Gastroesophageal sphincter (tissue), 4 donors: ENCODE results near the gene ZFYVE9. TPM values are rescaled to one million over a fixed set of nuclear protein-coding genes. Genes with fewer than 3 reads are reported as not detected.

Experiments used
- ATAC-seq: fragments of 150-250 bp; one replicate; pipeline ENCODE4 v1.9.1; 2016; ENCODE audit warnings: mild to moderate bottlenecking, moderate library complexity
- H3K27ac ChIP-seq, 4 donors: fragments of 200-600 bp; sonication (generic) in 3 of 4; 1 replicate in 3 of 4; 2 replicates in 1 of 4; pipeline ENCODE4 v1.5.1; 2016 to 2019
- H3K27me3 ChIP-seq: fragments of 200-600 bp; sonication (generic); one replicate; pipeline ENCODE4 v1.5.1; 2019
- H3K36me3 ChIP-seq, 2 donors: fragments of 200-600 bp; sonication (generic); one replicate each; pipeline ENCODE4 v1.5.1; 2019; ENCODE audit warnings: control low read depth in 1 of 2
- H3K4me1 ChIP-seq, 3 donors: fragments of 200-600 bp; sonication (generic); 1 replicate in 2 of 3; 2 replicates in 1 of 3; pipeline ENCODE4 v1.5.1; 2016 to 2019; ENCODE audit warnings: control low read depth in 2 of 3
- H3K4me3 ChIP-seq, 2 donors: fragments of 200-600 bp; sonication (generic); one replicate each; pipeline ENCODE4 v1.5.1; 2019; ENCODE audit warnings: mild to moderate bottlenecking in 1 of 2, moderate library complexity in 1 of 2
- H3K9me3 ChIP-seq, 3 donors: fragments of 200-600 bp; sonication (generic); one replicate each; pipeline ENCODE4 v1.5.1; 2017 to 2019; ENCODE audit warnings: control low read depth in 2 of 3
- CTCF ChIP-seq, 4 experiments: fragments of 200-600 bp in 2 of 4; fragments of 450-650 bp in 2 of 4; sonication (generic) in 1 of 4; IDR thresholded peaks; one replicate each; pipeline ENCODE4 v1.5.1; 2017 to 2019; ENCODE audit warnings: antibody characterized with exemption in 4 of 4, mild to moderate bottlenecking in 2 of 4, moderate library complexity in 2 of 4
- EP300 ChIP-seq: sonication (generic); formaldehyde crosslinking; IDR thresholded peaks from one replicate; pipeline ENCODE4 v1.6.1; 2017; ENCODE audit warnings: antibody characterized with exemption, mild to moderate bottlenecking
- POLR2A ChIP-seq, 2 donors: fragments of 450-650 bp; IDR thresholded peaks; one replicate each; pipeline ENCODE4 v1.6.1; 2017; ENCODE audit warnings: antibody characterized with exemption in 2 of 2, mild to moderate bottlenecking in 2 of 2, moderate library complexity in 1 of 2
- POLR2AphosphoS5 ChIP-seq: sonication (generic); formaldehyde crosslinking; IDR thresholded peaks from one replicate; pipeline ENCODE4 v1.6.1; 2017; ENCODE audit warnings: antibody characterized with exemption
- WGBS, 2 donors: methylation state at CpG; one replicate each; pipeline ENCODE4 v1.1.5; 2018; ENCODE audit warnings: low coverage in 1 of 2; 5-methylcytosine and 5-hydroxymethylcytosine counted together
- total RNA-seq, 4 donors: library from RNA; depleted of rRNA; stranded (reverse); fragments of >200 nt; gene quantifications; one replicate each; pipeline ENCODE4 v1.1.0, GENCODE V29; 2016

Gene ZFYVE9
- total RNA-seq, 4 donors from 2014 or later, result 36.4 to 79.9 (median 40.4) TPM

DNA sequence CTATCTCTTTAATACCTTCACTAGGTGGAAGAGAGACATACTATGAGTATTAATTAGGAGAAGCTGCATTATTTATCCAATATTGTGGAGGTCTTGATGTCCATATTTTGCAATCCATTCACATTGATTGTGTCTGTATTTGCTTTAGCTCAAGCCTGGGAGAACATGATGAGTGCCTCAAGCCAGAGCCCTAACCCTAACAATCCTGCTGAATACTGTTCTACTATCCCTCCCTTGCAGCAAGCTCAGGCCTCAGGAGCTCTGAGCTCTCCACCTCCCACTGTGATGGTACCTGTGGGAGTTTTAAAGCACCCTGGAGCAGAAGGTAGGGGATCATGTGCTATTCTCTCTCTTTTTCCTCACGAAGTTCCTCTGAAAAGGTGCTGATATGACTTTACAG lies 124.6 kb downstream of the ZFYVE9 start:
- no peak overlapping the region for H3K27ac ChIP-seq
- H3K9me3 ChIP-seq, result no peaks in the 10 kb centered on the region
- TF ChIP-seq EP300 (no peak), POLR2AphosphoS5 (no peak), POLR2A (IDR thresholded peaks at IDR 0.05) (no peak), CTCF (IDR thresholded peaks at IDR 0.05) (no peak)
- H3K4me3 ChIP-seq, result no peak overlapping the region
- WGBS, 2 donors, result 78 to 83% methylated on average over 1 of the region's 1 CpG
- no peak for ATAC-seq
- peaks cover 0 to 27% of the 10 kb centered on the region in 2 donors for H3K36me3 ChIP-seq
- H3K27me3 ChIP-seq, result no peaks in the 10 kb centered on the region
- H3K4me1 ChIP-seq, result peaks cover 0 to 10% (median 0%) of the 10 kb centered on the region in 3 donors

DNA sequence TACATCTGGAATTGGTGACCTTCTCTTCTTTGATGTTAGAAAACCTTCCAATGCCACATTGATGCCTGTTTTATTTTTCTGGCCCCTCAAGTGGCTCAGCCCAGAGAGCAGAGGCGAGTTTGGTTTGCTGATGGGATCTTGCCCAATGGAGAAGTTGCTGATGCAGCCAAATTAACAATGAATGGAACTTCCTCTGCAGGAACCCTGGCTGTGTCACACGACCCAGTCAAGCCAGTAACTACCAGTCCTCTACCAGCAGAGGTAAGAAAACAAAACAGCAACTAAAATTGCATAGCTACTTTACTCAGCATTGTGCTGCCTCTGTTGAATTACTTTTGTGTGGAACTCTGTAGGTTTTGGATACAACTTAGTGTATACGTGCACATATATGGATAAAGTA lies 126.5 kb downstream of the ZFYVE9 start:
- H3K36me3 ChIP-seq, result peaks cover 0 to 41% of the 10 kb centered on the region in 2 donors
- H3K27ac ChIP-seq, result no peak overlapping the region
- no peaks in the 10 kb centered on the region for H3K9me3 ChIP-seq
- no peak overlapping the region for H3K4me3 ChIP-seq
- peaks cover 0 to 10% (median 0%) of the 10 kb centered on the region in 3 donors for H3K4me1 ChIP-seq
- H3K27me3 ChIP-seq, result no peaks in the 10 kb centered on the region
- WGBS, 2 donors, result 43 to 55% methylated on average over 3 of the region's 3 CpGs
- no peak for ATAC-seq
- TF ChIP-seq EP300 (no peak), POLR2AphosphoS5 (no peak), CTCF (IDR thresholded peaks at IDR 0.05) (no peak), POLR2A (IDR thresholded peaks at IDR 0.05) (no peak)

GRCh38 chr1:52281518-52281917 lies 139.6 kb downstream of the ZFYVE9 start:
- Histone ChIP-seq H3K9me3 (no peaks in the 10 kb centered on the region), H3K4me1 (no peaks in the 10 kb centered on the region), H3K27me3 (no peaks in the 10 kb centered on the region), H3K36me3 (peaks cover 0 to 59% of the 10 kb centered on the region in 2 donors), H3K27ac (no peak overlapping the region), H3K4me3 (no peak overlapping the region)
- TF ChIP-seq CTCF (IDR thresholded peaks at IDR 0.05) (no peak), POLR2A (IDR thresholded peaks at IDR 0.05) (no peak), EP300 (no peak), POLR2AphosphoS5 (no peak)
- 57 to 64% methylated on average over 2 of the region's 2 CpGs for WGBS, 2 donors
- ATAC-seq, result no peak

GRCh38 chr1:52288286-52288685 lies 146.4 kb downstream of the ZFYVE9 start:
- no peak for ATAC-seq
- 95 to 100% methylated on average over 3 of the region's 3 CpGs for WGBS, 2 donors

More at GRCh38 chr1:52288286-52288685, 146.4 kb downstream of the ZFYVE9 start:
- no peaks in the 10 kb centered on the region for H3K4me1 ChIP-seq
- H3K27me3 ChIP-seq, result no peaks in the 10 kb centered on the region
- H3K27ac ChIP-seq, result no peak overlapping the region
- no peaks in the 10 kb centered on the region for H3K9me3 ChIP-seq
- H3K4me3 ChIP-seq, result no peak overlapping the region
- no peak for TF ChIP-seq POLR2AphosphoS5
- no peak for TF ChIP-seq EP300
- no peak for TF ChIP-seq POLR2A (IDR thresholded peaks at IDR 0.05)
- no peak for TF ChIP-seq CTCF (IDR thresholded peaks at IDR 0.05)
- H3K36me3 ChIP-seq, result peaks cover 0 to 22% of the 10 kb centered on the region in 2 donors
